ENCODE results near the gene ZNF789. TPM values are rescaled to one million over a fixed set of nuclear protein-coding genes. Genes with fewer than 3 reads are reported as not detected.

ZNF789 gene
- total and polyA plus RNA-seq, 10 of the 15 experiments (the other 5 are each of a cell fraction or from before 2014, with no cell fraction given), result 5.6 to 44.6 (median 21.3) TPM

DNA sequence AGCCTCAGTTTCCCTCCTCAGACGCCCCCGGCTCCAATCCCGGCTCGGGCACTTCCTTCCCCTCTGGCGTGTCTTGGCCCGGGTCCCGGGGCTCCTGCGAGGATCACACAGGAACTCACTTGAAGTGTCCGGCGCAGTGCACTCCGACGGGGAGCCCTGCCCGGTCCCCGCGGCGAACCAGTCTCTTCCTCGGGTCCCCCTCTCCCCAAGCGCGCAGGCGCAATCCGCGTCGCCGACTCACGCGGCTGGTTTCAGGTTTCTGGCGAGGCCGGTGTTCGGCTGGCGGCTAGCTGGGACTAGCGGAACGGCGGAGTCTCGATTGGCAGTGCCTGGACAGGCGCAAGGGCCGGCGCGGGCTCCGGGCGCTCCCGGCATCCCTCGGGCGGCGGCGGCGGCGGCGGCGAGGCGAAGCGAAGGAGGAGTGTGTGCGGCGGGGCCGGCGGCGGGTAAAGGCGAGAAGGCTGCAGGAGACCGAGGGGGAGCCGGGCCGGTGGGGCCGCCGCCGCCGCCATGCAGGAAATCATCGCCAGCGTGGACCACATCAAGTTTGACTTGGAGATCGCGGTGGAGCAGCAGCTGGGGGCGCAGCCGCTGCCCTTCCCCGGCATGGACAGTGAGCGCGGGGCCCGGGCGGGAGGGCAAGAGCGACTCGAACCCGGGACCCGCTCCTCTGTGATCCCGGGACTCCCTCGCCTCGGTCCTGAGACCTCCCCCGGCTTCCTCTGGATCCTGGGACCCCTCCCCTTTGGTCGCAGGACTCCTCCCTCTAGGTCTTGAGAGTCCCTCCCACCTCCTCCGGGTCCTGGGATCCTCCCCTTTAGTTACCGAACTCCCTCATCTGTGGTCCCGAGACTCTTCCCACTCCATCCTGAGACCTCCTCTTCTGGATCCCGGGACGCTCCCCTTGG is 33.9 kb upstream of the ZNF789 start, which contains the start of the genes CPSF4 and PTCD1 (continued):
- no peak for TF ChIP-seq ATF2 (IDR thresholded peaks at IDR 0.05; ENCODE audit: low read length)
- TF ChIP-seq, protein P1, sequence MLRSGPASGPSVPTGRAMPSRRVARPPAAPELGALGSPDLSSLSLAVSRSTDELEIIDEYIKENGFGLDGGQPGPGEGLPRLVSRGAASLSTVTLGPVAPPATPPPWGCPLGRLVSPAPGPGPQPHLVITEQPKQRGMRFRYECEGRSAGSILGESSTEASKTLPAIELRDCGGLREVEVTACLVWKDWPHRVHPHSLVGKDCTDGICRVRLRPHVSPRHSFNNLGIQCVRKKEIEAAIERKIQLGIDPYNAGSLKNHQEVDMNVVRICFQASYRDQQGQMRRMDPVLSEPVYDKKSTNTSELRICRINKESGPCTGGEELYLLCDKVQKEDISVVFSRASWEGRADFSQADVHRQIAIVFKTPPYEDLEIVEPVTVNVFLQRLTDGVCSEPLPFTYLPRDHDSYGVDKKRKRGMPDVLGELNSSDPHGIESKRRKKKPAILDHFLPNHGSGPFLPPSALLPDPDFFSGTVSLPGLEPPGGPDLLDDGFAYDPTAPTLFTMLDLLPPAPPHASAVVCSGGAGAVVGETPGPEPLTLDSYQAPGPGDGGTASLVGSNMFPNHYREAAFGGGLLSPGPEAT (IDR thresholded peaks at IDR 0.05; ENCODE audit: low read depth), result peak; percentile 85
- TF ChIP-seq PML (IDR thresholded peaks at IDR 0.05; ENCODE audit: low read length), result peak; percentile 40; the same call in 1 of the 2 replicates
- TF ChIP-seq SREBF2 (IDR thresholded peaks at IDR 0.05; ENCODE audit: low read length), result no peak
- TF ChIP-seq SMC3 (IDR thresholded peaks at IDR 0.05; ENCODE audit: borderline replicate concordance, low read length), result no peak
- peak; percentile 94 for TF ChIP-seq LARP7 (IDR thresholded peaks at IDR 0.05)
- TF ChIP-seq CREB1 (IDR thresholded peaks at IDR 0.05; ENCODE audit: low read depth), result peak; percentile 77
- no peak for TF ChIP-seq EED (IDR thresholded peaks at IDR 0.05; ENCODE audit: low read depth)
- 0 out of 2 replicates have a peak, but pooled peaks have one; percentile 41 for TF ChIP-seq GABPA (IDR thresholded peaks at IDR 0.05; ENCODE audit: low read depth)
- TF ChIP-seq TCF7 (IDR thresholded peaks at IDR 0.05; ENCODE audit: borderline replicate concordance), result no peak
- peak; percentile 42 to 45; a peak in 2 of 3 replicates for TF ChIP-seq EGR1 (IDR thresholded peaks at IDR 0.05; ENCODE audit: borderline replicate concordance in 1 of 2, low read depth in 2 of 2, low read length in 2 of 2)
- TF ChIP-seq MTA3 (IDR thresholded peaks at IDR 0.05; ENCODE audit: borderline replicate concordance, low read length), result no peak
- TF ChIP-seq DPF2 (IDR thresholded peaks at IDR 0.05), result peak; percentile 71
- no peak for TF ChIP-seq ETV6 (conservative IDR thresholded peaks at IDR 0.05 in 1 of 2, IDR thresholded peaks at IDR 0.05 in 1 of 2; ENCODE audit: borderline replicate concordance in 1 of 2, low read depth in 1 of 2)
- TF ChIP-seq ELK1 (IDR thresholded peaks at IDR 0.05; ENCODE audit: low read depth, low read length), result peak; percentile 60; the same call in 1 of the 2 replicates
- TF ChIP-seq RB1 (IDR thresholded peaks at IDR 0.05; ENCODE audit: borderline replicate concordance), result peak; percentile 90; the same call in 1 of the 2 replicates
- TF ChIP-seq MXI1 (IDR thresholded peaks at IDR 0.05; ENCODE audit: low read depth, low read length), result peak; percentile 76
- no peak for TF ChIP-seq ZNF217 (IDR thresholded peaks at IDR 0.05)
- peak; percentile 90; the same call in 1 of the 2 replicates for TF ChIP-seq ASH2L (IDR thresholded peaks at IDR 0.05; ENCODE audit: borderline replicate concordance, low read depth)
- TF ChIP-seq POLR2A (IDR thresholded peaks at IDR 0.05; ENCODE audit: low read depth, low read length), result peak; percentile 89
- TF ChIP-seq ZBTB40 (IDR thresholded peaks at IDR 0.05; ENCODE audit: borderline replicate concordance), result peak; percentile 68; the same call in 1 of the 2 replicates
- TF ChIP-seq BCL11A (IDR thresholded peaks at IDR 0.05; ENCODE audit: low read depth, low read length), result no peak
- no peak for TF ChIP-seq CHD4 (IDR thresholded peaks at IDR 0.05)
